K562 (cell line): ENCODE measurements around the gene TNFSF9. TPM values are rescaled to one million over a fixed set of nuclear protein-coding genes. Genes with fewer than 3 reads are reported as not detected.

Source experiments
- E2F1 ChIP-seq: sonication (generic); formaldehyde crosslinking; IDR thresholded peaks from 2 replicates; pipeline ENCODE4 v1.8.1; 2023; ENCODE audit warnings: mild to moderate bottlenecking, missing genetic modification reagents, moderate library complexity
- LEF1 ChIP-seq: fragments of 450-650 bp; IDR thresholded peaks from 2 replicates; pipeline ENCODE4 v1.6.1; 2016; ENCODE audit warnings: mild to moderate bottlenecking
- MCM5 ChIP-seq: fragments of 450-650 bp; IDR thresholded peaks from 2 replicates; pipeline ENCODE4 v1.6.1; 2016; ENCODE audit warnings: low read depth
- NFXL1 ChIP-seq: fragments of 450-650 bp; formaldehyde crosslinking; IDR thresholded peaks from 2 replicates; pipeline ENCODE4 v1.4.0; 2021; ENCODE audit warnings: mild to moderate bottlenecking
- POLR2G ChIP-seq: fragments of 200-400 bp; formaldehyde crosslinking; IDR thresholded peaks from 2 replicates; pipeline ENCODE4 v1.6.1; 2017; ENCODE audit warnings: low read depth, mild to moderate bottlenecking, antibody characterized with exemption, low read length, moderate library complexity
- PREB ChIP-seq: sonication (generic); formaldehyde crosslinking; IDR thresholded peaks from 2 replicates; pipeline ENCODE4 v1.8.1; 2023; ENCODE audit warnings: mild to moderate bottlenecking, missing genetic modification reagents
- TCF3 ChIP-seq: sonication (generic); formaldehyde crosslinking; IDR thresholded peaks from 2 replicates; pipeline ENCODE4 v1.4.0; 2020; ENCODE audit warnings: mild to moderate bottlenecking, missing genetic modification reagents
- THAP12 ChIP-seq: fragments of 250-450 bp; sonication (Bioruptor Pico); IDR thresholded peaks from 2 replicates; pipeline ENCODE4 v1.9.0; 2021; ENCODE audit warnings: mild to moderate bottlenecking, inconsistent platforms
- TRIM24 ChIP-seq, 2 experiments: fragments of 450-650 bp; IDR thresholded peaks; 2 replicates each; pipeline ENCODE4 v1.6.1; 2016
- ZBTB7A ChIP-seq: IDR thresholded peaks from 2 replicates; pipeline ENCODE4 v1.6.1; 2011; ENCODE audit warnings: low read depth, mild to moderate bottlenecking, low read length, moderate library complexity, borderline replicate concordance; ENCODE audit not compliant: control insufficient read depth
- ZNF253 ChIP-seq: fragments of 250-450 bp; sonication (Bioruptor Pico); conservative IDR thresholded peaks from 2 replicates; pipeline ENCODE4 v1.6.1; 2021; ENCODE audit warnings: mild to moderate bottlenecking
- ZNF347 ChIP-seq: fragments of 450-650 bp; formaldehyde crosslinking; IDR thresholded peaks from 2 replicates; pipeline ENCODE4 v1.4.0; 2020; ENCODE audit warnings: low read depth, mild to moderate bottlenecking, moderate library complexity
- ZNF609 ChIP-seq: sonication (generic); formaldehyde crosslinking; IDR thresholded peaks from 2 replicates; pipeline ENCODE4 v1.8.1; 2023; ENCODE audit warnings: missing genetic modification reagents, mild to moderate bottlenecking, borderline replicate concordance
- ZNF639 ChIP-seq, 2 experiments: fragments of 200-800 bp in 1 of 2; sonication (Bioruptor generic) in 1 of 2; sonication (generic) in 1 of 2; formaldehyde crosslinking in 1 of 2; IDR thresholded peaks in 1 of 2; conservative IDR thresholded peaks in 1 of 2; 2 replicates each; pipeline versions ENCODE4 v1.5.0 to v1.6.1; 2016 to 2020; ENCODE audit warnings: missing compliant biosample characterization in 1 of 2, missing genetic modification characterization in 1 of 2, missing genetic modification reagents in 1 of 2
- ZZZ3 ChIP-seq: fragments of 450-650 bp; IDR thresholded peaks from 2 replicates; pipeline ENCODE4 v1.6.1; 2016; ENCODE audit warnings: antibody characterized with exemption, mild to moderate bottlenecking, moderate library complexity
- polyA plus RNA-seq, 8 experiments: library from polyadenylated mRNA; depleted of rRNA in 4 of 8; stranded (reverse) in 5 of 8; unstranded in 3 of 8; fragments of >200 nt; fragmentation: Nextera tagmentation in 2 of 8; fragmentation: Illumina TruSeq in 1 of 8; extraction: Ambion mirVana in 2 of 8; extraction: Trizol in 1 of 8; gene quantifications; 2 replicates each; pipeline versions ENCODE4 v1.2.1 to v1.2.3, GENCODE V29; 2011 to 2014; ENCODE audit warnings: inconsistent platforms in 1 of 8, missing spikeins in 1 of 8
- total RNA-seq, 7 experiments: library from RNA; depleted of rRNA in 6 of 7; stranded (reverse); fragments of >200 nt in 6 of 7; fragmentation: Illumina TruSeq in 2 of 7; extraction: Trizol in 2 of 7; gene quantifications; 2 replicates each; pipeline versions ENCODE4 v1.2.1 to v1.2.3, GENCODE V29; 2011 to 2021; ENCODE audit warnings: low replicate concordance in 1 of 7

TNFSF9 gene
- total and polyA plus RNA-seq, 9 of the 15 experiments (the other 6 are each of a cell fraction or from before 2014, with no cell fraction given): 1.4 to 17.9 (median 6.5) TPM

- peak; percentile 76; the same call in 1 of the 2 replicates for TF ChIP-seq LEF1
- peak; percentile 80; the same call in 1 of the 2 replicates for TF ChIP-seq ZBTB7A
- TF ChIP-seq ZNF639 (CRISPR knock-in tag; conservative IDR thresholded peaks at IDR 0.05 in 1 of 2, IDR thresholded peaks at IDR 0.05 in 1 of 2): no peak
- peak; percentile 94 for TF ChIP-seq THAP12 (CRISPR knock-in tag)
- TF ChIP-seq ZNF347 (CRISPR knock-in tag): no peak
- TF ChIP-seq ZNF609 (CRISPR knock-in tag): no peak
- TF ChIP-seq NFXL1 (CRISPR knock-in tag): no peak
- no peak for TF ChIP-seq ZZZ3
- TF ChIP-seq PREB (CRISPR knock-in tag): 0 out of 2 replicates have a peak, but pooled peaks have one; percentile 83
- peak; percentile 100 for TF ChIP-seq POLR2G
- TF ChIP-seq ZNF253 (CRISPR knock-in tag): no peak
- TF ChIP-seq E2F1 (CRISPR knock-in tag): peak; percentile 66; the same call in 1 of the 2 replicates
- 0 out of 2 replicates have a peak, but pooled peaks have one; percentile 8 for TF ChIP-seq TCF3 (CRISPR knock-in tag)
- peak; percentile 32 to 67; a peak in 2 of 4 replicates for TF ChIP-seq TRIM24 (IDR thresholded peaks at IDR 0.05)
- TF ChIP-seq MCM5: no peak
These were observed at the start of gene TNFSF9 (continued) for GRCh38 chr19:6530386-6531162.
